Smooth muscle cell (in vitro differentiated cells): ENCODE results near the gene LEUTX. TPM values are rescaled to one million over a fixed set of nuclear protein-coding genes. Genes with fewer than 3 reads are reported as not detected.

Experiments used
- DNase-seq: peaks from one replicate; lab custom pipeline; 2025; ENCODE audit not compliant: unreplicated experiment; lab: John Stamatoyannopoulos, UW
- H2AFZ ChIP-seq: fragments of 200-600 bp; sonication (generic); 2 replicates; pipeline ENCODE4 v1.6.0; 2016; ENCODE audit warnings: antibody characterized with exemption, low read depth, mild to moderate bottlenecking
- H3F3A ChIP-seq: fragments of 200-600 bp; sonication (generic); 2 replicates; pipeline ENCODE4 v1.6.0; 2017; ENCODE audit warnings: antibody characterized with exemption, low read depth
- H3K27ac ChIP-seq: fragments of 200-600 bp; sonication (generic); 2 replicates; pipeline ENCODE4 v1.5.1; 2016; ENCODE audit warnings: low read depth, mild to moderate bottlenecking
- H3K27me3 ChIP-seq: fragments of 200-600 bp; sonication (generic); 2 replicates; pipeline ENCODE4 v1.6.1; 2016; ENCODE audit warnings: low read depth, mild to moderate bottlenecking
- H3K36me3 ChIP-seq: fragments of 200-600 bp; sonication (generic); 2 replicates; pipeline ENCODE4 v1.5.1; 2016; ENCODE audit warnings: low read depth
- H3K4me1 ChIP-seq: fragments of 200-600 bp; sonication (generic); 2 replicates; pipeline ENCODE4 v1.5.1; 2016; ENCODE audit warnings: low read depth
- H3K4me2 ChIP-seq: fragments of 200-600 bp; sonication (generic); 2 replicates; pipeline ENCODE4 v1.6.0; 2016; ENCODE audit warnings: mild to moderate bottlenecking
- H3K4me3 ChIP-seq: fragments of 200-600 bp; sonication (generic); 2 replicates; pipeline ENCODE4 v1.5.1; 2016; ENCODE audit warnings: mild to moderate bottlenecking
- H3K79me2 ChIP-seq: fragments of 200-600 bp; sonication (generic); 2 replicates; pipeline ENCODE4 v1.6.0; 2016; ENCODE audit warnings: low read depth, mild to moderate bottlenecking
- H3K9ac ChIP-seq: fragments of 200-600 bp; sonication (generic); 2 replicates; pipeline ENCODE4 v1.6.0; 2016; ENCODE audit warnings: low read depth
- H3K9me3 ChIP-seq: fragments of 200-600 bp; sonication (generic); replicated peaks from 2 replicates; pipeline ENCODE4 v1.5.1; 2016; ENCODE audit warnings: low read depth
- H4K20me1 ChIP-seq: fragments of 200-600 bp; sonication (generic); 2 replicates; pipeline ENCODE4 v1.6.0; 2016; ENCODE audit warnings: low read depth
- WGBS: methylation state at CpG from one replicate; pipeline ENCODE4 v1.1.7; 2016; ENCODE audit warnings: low lambda C conversion rate; 5-methylcytosine and 5-hydroxymethylcytosine counted together
- polyA plus RNA-seq: library from polyadenylated mRNA; unstranded; fragments of >200 nt; fragmentation: Nextera tagmentation; extraction: Ambion mirVana; gene quantifications from 2 replicates; pipeline ENCODE4 v1.2.1, GENCODE V29; 2016
- total RNA-seq: library from RNA; depleted of rRNA; stranded (reverse); fragments of >200 nt; gene quantifications from 2 replicates; pipeline ENCODE4 v1.2.3, GENCODE V29; 2014
- TF ChIP-seq, protein P1 (sequence below): fragments of 200-600 bp; sonication (generic); IDR thresholded peaks from 2 replicates; pipeline ENCODE4 v1.5.1; 2017; ENCODE audit warnings: borderline replicate concordance, mild to moderate bottlenecking, antibody characterized with exemption; ENCODE audit not compliant: insufficient read depth, poor library complexity, severe bottlenecking

LEUTX gene
- total and polyA plus RNA-seq, 2 experiments from 2014 or later: not detected

DNA sequence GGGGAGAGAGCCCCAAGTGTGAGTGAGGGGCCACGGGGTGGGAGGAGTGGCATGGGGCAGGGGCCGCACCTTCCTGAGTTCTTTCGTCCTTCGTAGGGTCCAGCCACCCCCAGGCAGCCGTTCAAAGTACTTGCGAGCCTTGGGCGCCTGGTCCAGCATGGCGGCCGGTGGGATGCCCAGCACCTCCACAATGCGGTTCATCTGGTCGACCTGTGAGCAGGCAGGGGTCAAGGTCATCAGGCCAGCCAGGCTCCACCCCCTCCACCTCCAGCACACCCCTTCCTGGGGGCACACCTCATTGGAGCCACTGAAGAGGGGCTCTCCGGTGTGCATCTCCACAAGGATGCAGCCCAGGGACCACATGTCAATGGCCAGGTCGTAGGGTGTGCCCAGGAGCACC is 48.6 kb downstream of the LEUTX start:
- H3K79me2 ChIP-seq: peaks cover 5% of the 10 kb centered on the region

DNA sequence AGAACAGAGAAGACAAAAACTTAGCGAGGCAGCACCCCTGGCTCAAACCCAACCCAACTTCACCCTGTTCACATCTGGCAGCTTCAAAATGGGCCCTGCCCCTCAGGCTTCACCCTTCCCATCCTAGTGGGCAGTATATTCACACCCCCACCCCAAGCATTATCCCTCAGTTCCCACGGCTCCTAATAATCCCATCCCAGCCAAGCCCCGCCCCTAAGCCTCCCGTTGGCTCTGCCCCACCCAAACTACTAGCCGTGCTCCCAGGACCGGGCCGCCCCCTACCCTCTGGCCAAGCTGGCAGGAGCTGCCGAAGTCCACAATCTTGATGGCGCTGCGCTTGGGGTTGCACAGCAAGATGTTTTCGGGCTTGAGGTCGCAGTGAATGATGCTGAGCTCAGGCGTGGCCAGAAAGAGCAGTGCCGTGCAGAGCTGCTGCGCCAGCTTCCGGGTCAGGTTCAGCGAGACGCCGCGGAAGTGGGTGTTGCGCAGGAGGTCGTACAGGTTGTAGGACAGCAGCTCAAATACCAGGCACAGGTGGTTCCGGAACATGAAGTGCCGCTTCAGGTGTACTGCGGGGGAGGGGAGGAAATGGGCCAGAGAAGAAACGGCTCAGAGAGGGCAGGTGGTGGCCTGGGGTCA is 49.5 kb downstream of the LEUTX start:
- Histone ChIP-seq H4K20me1 (no peaks in the 10 kb centered on the region), H3F3A (no peaks in the 10 kb centered on the region), H3K4me1 (peaks cover 21% of the 10 kb centered on the region), H3K79me2 (peaks cover 15% of the 10 kb centered on the region), H3K27ac (no peak overlapping the region), H3K4me2 (no peak overlapping the region), H3K27me3 (no peaks in the 10 kb centered on the region), H3K4me3 (no peak overlapping the region), H2AFZ (no peak overlapping the region), H3K9me3 (no peaks in the 10 kb centered on the region), H3K36me3 (no peaks in the 10 kb centered on the region), H3K9ac (no peak overlapping the region)
- no peak for DNase-seq
- TF ChIP-seq, protein P1, sequence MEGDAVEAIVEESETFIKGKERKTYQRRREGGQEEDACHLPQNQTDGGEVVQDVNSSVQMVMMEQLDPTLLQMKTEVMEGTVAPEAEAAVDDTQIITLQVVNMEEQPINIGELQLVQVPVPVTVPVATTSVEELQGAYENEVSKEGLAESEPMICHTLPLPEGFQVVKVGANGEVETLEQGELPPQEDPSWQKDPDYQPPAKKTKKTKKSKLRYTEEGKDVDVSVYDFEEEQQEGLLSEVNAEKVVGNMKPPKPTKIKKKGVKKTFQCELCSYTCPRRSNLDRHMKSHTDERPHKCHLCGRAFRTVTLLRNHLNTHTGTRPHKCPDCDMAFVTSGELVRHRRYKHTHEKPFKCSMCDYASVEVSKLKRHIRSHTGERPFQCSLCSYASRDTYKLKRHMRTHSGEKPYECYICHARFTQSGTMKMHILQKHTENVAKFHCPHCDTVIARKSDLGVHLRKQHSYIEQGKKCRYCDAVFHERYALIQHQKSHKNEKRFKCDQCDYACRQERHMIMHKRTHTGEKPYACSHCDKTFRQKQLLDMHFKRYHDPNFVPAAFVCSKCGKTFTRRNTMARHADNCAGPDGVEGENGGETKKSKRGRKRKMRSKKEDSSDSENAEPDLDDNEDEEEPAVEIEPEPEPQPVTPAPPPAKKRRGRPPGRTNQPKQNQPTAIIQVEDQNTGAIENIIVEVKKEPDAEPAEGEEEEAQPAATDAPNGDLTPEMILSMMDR: no peak
- WGBS: 96% methylated on average over 26 of the region's 26 CpGs

More for the DNA sequence above, 48.6 kb downstream of the LEUTX start:
- Histone ChIP-seq H3K4me1 (peaks cover 12% of the 10 kb centered on the region), H4K20me1 (no peaks in the 10 kb centered on the region), H3K36me3 (no peaks in the 10 kb centered on the region), H3K4me3 (no peak overlapping the region), H3K9me3 (no peaks in the 10 kb centered on the region), H3K27ac (no peak overlapping the region), H3K27me3 (no peaks in the 10 kb centered on the region), H3K9ac (no peak overlapping the region), H3K4me2 (no peak overlapping the region), H2AFZ (no peak overlapping the region), H3F3A (no peaks in the 10 kb centered on the region)
- WGBS: 97% methylated on average over 9 of the region's 13 CpGs
- TF ChIP-seq, protein P1: no peak
- no peak for DNase-seq

DNA sequence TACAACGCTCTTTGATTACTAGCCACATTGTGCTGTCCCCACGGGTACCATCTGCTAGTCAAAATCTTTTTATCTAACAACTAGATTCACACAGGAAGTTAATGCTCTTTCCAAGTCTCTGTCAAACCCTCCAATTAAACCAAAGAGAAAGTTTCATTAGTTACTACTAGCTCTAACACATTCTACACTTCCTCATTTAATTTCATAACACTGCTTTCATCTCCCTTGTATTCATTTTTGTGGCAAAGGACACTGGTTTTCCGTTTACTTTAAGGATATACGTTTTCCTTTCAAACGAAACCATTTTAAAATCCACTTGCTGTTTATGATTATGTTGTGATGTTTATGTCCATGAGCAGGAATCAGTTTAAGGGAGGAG is 50.0 kb downstream of the LEUTX start:
- H4K20me1 ChIP-seq: no peaks in the 10 kb centered on the region
- no peaks in the 10 kb centered on the region for H3K27me3 ChIP-seq
- peaks cover 16% of the 10 kb centered on the region for H3K79me2 ChIP-seq
- TF ChIP-seq, protein P1: no peak
- H3K27ac ChIP-seq: no peak overlapping the region
- no peak overlapping the region for H3K4me3 ChIP-seq
- no peaks in the 10 kb centered on the region for H3K9me3 ChIP-seq
- WGBS: 89% methylated on average over 5 of the region's 5 CpGs
- H2AFZ ChIP-seq: no peak overlapping the region
- peaks cover 18% of the 10 kb centered on the region for H3K4me1 ChIP-seq
- no peaks in the 10 kb centered on the region for H3F3A ChIP-seq
- no peak overlapping the region for H3K4me2 ChIP-seq
- no peaks in the 10 kb centered on the region for H3K36me3 ChIP-seq
- DNase-seq: no peak
- no peak overlapping the region for H3K9ac ChIP-seq

DNA sequence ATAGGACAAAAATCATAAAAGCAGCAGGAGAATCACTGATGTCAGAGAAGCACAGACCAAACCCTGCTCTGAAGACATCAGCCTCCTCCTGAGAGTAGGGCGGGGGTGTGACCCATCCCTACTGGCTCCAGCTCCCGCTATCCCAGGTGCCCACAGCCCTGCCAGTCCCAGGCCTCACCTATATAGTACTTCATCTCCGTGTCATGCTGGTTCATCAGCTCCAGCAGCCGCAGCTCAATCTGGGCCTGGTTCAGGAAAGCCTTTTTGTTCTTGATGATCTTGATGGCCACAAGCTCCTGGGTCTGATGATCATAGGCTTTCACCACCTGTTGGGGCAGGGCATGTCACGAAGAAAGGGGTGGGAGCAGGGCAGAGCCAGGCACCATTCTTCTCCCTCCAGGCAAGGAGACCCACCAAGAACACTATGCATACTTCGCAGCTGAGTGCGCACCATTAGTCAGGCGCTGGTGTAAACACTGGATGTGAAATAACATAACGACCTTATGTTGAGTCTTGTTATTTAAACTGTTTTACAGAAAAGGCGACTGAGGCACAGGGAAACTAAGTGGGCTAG is 51.1 kb downstream of the LEUTX start:
- Histone ChIP-seq H3K4me1 (peaks cover 16% of the 10 kb centered on the region), H2AFZ (no peak overlapping the region), H3K4me3 (no peak overlapping the region), H3K9me3 (no peaks in the 10 kb centered on the region), H3K27ac (no peak overlapping the region), H3K36me3 (no peaks in the 10 kb centered on the region), H3K79me2 (peaks cover 16% of the 10 kb centered on the region), H3K4me2 (no peak overlapping the region), H3K9ac (no peak overlapping the region), H4K20me1 (no peaks in the 10 kb centered on the region), H3K27me3 (no peaks in the 10 kb centered on the region), H3F3A (peaks cover 4% of the 10 kb centered on the region)
- TF ChIP-seq, protein P1: no peak
- 95% methylated on average over 10 of the region's 10 CpGs for WGBS
- no peak for DNase-seq
